NCI-H774 (cell line): ENCODE data around the gene LRRC4B.
"Not testable (repeated sequence)": the region's sequence is repeated elsewhere in the genome, so short reads cannot be mapped to it uniquely, and the experiment has no call there.

Source experiments
- DNase-seq: peaks from one replicate; lab custom pipeline; 2025; lab: John Stamatoyannopoulos, UW

Gene LRRC4B, protein sequence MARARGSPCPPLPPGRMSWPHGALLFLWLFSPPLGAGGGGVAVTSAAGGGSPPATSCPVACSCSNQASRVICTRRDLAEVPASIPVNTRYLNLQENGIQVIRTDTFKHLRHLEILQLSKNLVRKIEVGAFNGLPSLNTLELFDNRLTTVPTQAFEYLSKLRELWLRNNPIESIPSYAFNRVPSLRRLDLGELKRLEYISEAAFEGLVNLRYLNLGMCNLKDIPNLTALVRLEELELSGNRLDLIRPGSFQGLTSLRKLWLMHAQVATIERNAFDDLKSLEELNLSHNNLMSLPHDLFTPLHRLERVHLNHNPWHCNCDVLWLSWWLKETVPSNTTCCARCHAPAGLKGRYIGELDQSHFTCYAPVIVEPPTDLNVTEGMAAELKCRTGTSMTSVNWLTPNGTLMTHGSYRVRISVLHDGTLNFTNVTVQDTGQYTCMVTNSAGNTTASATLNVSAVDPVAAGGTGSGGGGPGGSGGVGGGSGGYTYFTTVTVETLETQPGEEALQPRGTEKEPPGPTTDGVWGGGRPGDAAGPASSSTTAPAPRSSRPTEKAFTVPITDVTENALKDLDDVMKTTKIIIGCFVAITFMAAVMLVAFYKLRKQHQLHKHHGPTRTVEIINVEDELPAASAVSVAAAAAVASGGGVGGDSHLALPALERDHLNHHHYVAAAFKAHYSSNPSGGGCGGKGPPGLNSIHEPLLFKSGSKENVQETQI

GRCh38 chr19:50567882-50568727, at the start of gene LRRC4B:
Gene LRRC4B (minus strand): TSS chr19:50568435. CDS start chr19:50548838, 19,597 bp downstream.
- no peak for DNase-seq

GRCh38 chr19:50612504-50613404, 44.5 kb upstream of the LRRC4B start:
- not testable (repeated sequence) for DNase-seq

- DNase-seq = no peak
These were observed 39.9 kb upstream of the LRRC4B start for GRCh38 chr19:50607874-50608785.

GRCh38 chr19:50607388-50607787, 39.2 kb upstream of the LRRC4B start:
- DNase-seq = no peak

DNA sequence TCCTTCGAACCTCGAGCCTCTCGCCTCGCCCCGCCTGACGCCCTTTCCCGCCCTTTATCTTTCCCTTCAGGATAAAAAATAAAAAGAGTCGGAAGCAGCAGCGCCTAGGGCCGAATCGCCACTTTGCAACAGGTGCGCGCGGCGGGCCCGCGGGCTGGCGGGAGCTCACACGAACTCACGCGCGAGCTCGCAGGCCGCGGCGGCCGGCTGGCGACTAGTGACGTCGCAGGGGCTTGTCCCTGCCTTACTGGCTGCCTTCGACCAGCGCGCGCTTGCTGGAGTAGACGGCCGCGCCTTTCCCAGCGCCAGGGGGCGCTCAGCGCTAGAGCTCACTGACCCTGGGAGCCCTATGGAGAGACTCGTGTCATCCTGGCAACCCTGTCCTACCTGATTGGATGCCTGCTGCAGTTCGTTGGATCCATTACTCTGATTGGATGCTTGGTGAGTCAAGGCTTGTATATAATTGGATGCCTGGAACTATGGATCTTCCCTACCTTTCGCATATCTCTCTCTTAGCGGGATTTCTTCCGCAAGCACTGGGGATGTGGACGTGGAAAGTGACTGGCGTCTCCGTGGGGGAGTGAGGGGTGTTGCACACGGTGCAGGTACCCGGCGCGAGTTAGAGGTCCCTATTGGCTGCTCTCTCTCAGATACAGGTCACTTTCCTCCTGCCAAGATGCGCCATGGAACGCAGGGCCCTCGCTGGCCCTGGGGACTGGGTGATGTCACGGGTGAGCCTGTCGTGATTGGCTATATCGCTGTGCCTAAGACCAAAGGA, 38.0 kb upstream of the LRRC4B start:
- DNase-seq = not testable (repeated sequence)

DNA sequence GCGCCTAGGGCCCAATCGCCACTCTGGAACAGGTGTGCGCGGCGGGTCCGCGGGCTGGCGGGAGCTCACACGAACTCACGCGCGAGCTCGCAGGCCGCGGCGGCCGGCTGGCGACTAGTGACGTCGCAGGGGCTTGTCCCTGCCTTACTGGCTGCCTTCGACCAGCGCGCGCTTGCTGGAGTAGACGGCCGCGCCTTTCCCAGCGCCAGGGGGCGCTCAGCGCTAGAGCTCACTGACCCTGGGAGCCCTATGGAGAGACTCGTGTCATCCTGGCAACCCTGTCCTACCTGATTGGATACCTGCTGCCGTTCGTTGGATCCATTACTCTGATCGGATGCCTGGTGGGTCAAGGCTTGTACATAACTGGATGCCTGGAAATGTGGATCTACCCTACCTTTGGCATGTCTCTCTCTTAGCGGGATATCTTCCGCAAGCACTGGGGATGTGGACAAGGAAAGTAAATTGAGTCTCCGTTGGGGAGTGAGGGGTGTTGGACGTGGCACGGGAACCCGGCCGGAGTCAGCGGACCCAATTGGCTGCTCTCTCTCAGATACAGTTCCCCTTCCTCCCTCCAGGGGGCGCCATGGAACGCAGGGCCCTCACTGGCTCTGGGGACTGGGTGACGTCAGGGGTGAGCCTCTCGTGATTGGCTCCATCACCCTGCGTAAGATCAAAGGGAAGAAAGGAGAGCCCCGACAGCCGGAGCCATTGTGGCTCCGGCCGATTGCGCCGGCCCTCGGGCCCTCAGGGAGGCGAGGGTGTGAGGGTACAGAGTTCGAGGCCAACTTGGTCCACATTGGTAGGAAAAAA, 36.2 kb upstream of the LRRC4B start:
- DNase-seq = not testable (repeated sequence)

GRCh38 chr19:50602935-50603334, 34.7 kb upstream of the LRRC4B start:
- DNase-seq = no peak

DNA sequence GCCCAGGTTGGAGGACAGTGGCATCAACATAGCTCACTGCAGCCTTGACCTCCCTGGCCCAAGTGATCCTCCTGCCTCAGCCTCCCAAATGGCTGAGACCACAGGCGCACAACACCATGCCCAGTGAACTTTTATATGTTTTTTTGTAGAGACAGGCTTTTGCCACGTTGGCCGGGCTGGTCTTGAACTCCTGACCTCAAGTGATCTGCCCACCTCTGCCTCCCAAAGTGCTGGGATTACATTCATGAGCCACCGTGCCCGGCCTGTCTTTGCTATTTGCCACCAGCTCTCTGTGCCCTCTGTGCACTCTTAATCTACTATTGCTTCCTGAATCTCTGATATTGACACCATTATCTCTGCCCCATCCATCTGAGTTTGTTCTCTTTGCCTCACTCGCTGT, 34.3 kb upstream of the LRRC4B start:
- DNase-seq = no peak

DNA sequence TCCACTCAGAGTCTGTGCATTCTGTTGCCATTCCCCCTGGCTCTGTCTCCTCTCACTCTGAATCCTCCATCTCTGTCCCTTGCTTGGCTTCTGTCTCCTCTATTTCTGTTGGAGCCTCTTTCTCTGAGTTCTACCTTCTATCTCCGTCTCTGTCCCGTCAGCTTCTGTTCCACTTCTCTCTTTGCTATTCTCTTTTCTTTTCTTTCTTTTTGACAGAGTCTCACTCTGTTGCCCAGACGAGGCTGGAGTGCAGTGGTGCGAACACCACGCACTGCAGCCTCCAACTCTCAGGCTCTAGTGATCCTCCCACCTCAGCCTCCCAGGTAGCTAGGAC, 33.8 kb upstream of the LRRC4B start:
- DNase-seq = no peak

DNA sequence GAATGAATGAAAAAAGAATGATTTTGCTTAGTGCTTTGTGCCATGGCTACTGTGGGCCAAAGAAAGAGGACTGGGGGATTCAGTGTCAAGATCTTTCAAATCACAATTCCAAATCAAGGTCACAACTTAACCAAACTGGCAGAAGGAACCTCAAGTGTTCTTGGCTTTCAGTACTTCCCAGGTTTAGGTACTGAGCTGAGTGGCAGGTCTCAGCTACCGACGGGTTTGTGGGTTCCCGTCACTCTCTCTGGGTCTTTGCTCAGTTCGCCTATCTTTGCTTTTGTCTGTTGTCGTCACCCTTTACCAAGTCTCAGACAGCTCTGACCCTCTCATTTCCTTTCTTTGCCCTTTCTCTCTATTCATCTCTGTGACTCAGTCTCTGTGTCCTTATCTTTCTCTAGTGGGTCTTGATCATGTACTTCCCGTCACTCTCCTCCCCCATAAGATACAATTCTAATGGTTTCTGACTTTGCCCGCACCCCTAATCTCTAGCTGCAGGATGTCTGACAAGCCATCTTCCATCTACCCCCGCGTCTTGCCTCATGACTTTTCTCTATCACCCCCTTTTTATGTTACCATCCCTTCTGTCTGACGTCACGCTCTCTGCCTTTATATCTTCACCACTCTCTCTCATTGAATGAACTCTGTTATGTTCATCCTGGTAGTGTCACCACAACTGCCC, 33.3 kb upstream of the LRRC4B start:
- no peak for DNase-seq

GRCh38 chr19:50599427-50599826, 31.2 kb upstream of the LRRC4B start:
- no peak for DNase-seq

DNA sequence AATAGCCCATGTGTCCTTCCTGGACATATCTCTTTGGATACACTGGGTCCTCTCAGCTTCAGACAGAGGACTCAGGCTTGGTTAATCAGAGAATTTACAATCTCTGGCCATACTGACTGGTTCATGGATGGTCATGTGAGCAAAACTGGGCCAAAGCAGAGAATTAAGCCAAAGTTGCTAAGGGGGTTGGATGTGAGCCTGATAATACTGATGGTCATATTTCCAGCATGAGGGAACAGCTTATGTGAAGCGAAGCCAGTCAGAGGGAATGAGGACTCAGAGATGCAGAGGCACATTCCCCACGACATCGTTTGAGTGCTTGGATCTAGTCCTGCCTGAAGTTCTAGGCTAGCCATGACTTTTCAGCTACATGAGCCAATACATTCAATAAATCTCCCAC, 22.0 kb upstream of the LRRC4B start:
- no peak for DNase-seq

DNA sequence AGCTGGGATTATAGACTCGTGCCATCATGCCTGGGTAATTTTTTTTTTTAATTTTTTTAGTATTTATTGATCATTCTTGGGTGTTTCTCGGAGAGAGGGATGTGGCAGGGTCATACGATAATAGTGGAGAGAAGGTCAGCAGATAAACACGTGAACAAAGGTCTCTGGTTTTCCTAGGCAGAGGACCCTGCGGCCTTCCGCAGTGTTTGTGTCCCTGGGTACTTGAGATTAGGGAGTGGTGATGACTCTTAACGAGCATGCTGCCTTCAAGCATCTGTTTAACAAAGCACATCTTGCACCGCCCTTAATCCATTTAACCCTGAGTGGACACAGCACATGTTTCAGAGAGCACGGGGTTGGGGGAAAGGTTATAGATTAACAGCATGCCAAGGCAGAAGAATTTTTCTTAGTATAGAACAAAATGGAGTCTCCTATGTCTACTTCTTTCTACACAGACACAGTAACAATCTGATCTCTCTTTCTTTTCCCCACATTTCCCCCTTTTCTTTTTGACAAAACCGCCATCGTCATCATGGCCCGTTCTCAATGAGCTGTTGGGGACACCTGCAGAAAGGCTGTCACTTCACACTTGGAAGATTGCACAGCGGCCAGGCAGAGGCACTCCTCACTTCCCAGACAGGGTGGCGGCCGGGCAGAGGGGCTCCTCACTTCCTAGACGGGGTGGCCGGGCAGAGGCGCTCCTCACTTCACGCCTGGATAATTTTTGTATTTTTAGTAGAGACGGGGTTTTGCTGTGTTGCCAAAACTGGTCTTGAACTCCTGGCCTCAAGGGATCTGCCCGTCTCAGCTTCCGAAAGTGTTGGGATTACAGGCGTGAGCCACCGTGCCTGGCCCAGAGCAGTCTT, 13.8 kb upstream of the LRRC4B start:
- not testable (repeated sequence) for DNase-seq

DNA sequence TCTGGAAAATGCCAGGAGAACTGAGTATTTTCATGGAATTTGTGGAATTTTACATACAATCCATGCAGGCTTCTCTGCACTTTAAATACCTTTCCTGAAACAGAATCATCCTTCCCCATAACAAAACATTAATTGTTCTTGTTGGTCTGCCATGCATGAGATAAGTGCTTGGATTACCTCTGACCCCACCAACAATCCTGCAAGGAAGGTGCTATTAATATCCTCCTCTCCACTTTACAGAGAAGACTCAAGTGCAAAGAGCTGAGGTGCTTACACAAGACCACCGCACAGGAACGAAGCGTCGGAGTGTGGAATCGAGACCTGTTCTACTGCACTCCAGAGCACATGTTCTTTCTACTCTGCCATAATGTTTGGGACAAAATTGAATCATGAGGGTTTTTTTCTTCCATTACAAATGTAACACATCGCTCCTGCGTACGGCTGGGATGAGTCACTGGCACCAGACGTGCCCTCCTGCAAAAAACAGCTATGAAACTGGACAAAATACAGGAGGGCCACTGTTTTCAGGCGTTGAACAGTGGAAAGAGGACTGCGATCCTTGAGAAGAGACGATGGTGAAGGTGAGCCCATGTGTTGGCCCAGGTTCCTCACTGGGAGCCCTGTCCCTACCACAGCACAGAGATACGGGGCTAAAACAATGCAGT, 12.9 kb upstream of the LRRC4B start:
- no peak for DNase-seq

DNA sequence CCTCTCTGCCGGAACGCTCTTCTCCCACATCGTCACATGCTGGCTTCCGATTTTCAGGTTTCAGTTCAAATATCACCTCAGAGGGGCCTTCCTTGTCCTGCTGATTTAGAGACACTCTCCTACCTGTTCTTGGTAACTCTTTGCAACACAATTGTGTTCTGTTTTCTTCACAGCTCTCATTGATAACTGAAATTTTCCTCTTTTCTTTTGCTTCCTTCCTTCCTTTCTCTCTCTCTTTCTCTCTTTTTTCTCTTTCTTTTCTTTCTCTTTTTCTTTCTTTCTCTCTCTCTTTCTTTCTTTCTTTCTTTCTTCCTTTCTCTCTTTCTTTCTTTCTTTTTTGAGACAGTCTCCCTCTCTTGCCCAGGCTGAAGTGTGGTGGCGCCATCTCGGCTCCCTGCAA, 12.0 kb upstream of the LRRC4B start:
- no peak for DNase-seq

DNA sequence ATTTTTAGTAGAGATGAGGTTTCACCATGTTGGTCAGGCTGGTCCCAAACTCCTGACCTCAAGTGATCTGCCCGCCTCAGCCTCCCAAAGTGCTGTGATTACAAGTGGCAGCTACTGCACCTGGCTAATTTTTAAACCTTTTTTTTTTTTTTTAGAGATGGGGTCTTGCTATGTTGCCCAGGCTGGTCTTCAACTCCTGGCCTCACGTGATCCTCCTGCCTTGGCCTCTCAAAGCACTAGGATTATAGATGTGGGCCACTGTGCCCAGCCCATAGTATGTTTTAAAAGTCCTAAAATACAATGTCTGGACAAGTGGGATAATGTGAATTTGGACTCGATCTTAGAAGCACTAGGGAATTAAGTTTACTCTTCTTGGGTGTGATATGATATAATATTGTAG, 8.5 kb upstream of the LRRC4B start:
- not testable (repeated sequence) for DNase-seq
